Thyroid gland (tissue), 4 donors: ENCODE measurements around the gene TAS1R2. TPM values are rescaled to one million over a fixed set of nuclear protein-coding genes. Genes with fewer than 3 reads are reported as not detected.
"Not testable (repeated sequence)": the region's sequence is repeated elsewhere in the genome, so short reads cannot be mapped to it uniquely, and the experiment has no call there.

Experiments
- DNase-seq, 2 donors: peaks; one replicate each; pipeline ENCODE4 v3.0.0-alpha.2; 2019
- H3K27ac ChIP-seq, 3 donors: fragments of 200-600 bp; sonication (generic); 1 replicate in 2 of 3; 2 replicates in 1 of 3; pipeline ENCODE4 v1.5.1; 2016 to 2019; ENCODE audit warnings: mild to moderate bottlenecking in 1 of 3, moderate library complexity in 1 of 3
- H3K27me3 ChIP-seq: fragments of 200-600 bp; sonication (generic); one replicate; pipeline ENCODE4 v1.5.1; 2019
- H3K36me3 ChIP-seq, 2 donors: fragments of 200-600 bp; sonication (generic); one replicate each; pipeline ENCODE4 v1.5.1; 2016 to 2019
- H3K4me1 ChIP-seq, 2 donors: fragments of 200-600 bp; sonication (generic); one replicate each; pipeline ENCODE4 v1.5.1; 2017 to 2019
- H3K4me3 ChIP-seq, 3 donors: fragments of 200-600 bp; sonication (generic); replicated peaks in 1 of 3; 1 replicate in 2 of 3; 2 replicates in 1 of 3; pipeline ENCODE4 v1.5.1; 2016; ENCODE audit warnings: mild to moderate bottlenecking in 1 of 3
- H3K9me3 ChIP-seq: fragments of 200-600 bp; sonication (generic); one replicate; pipeline ENCODE4 v1.5.1; 2017
- POLR2A ChIP-seq, 2 donors: fragments of 450-650 bp; IDR thresholded peaks; one replicate each; pipeline ENCODE4 v1.6.1; 2017; ENCODE audit warnings: antibody characterized with exemption in 2 of 2, mild to moderate bottlenecking in 2 of 2, moderate library complexity in 1 of 2
- WGBS, 2 donors: methylation state at CpG; one replicate each; pipeline ENCODE4 v1.1.5; 2017; 5-methylcytosine and 5-hydroxymethylcytosine counted together
- intact Hi-C: fragments of 100-400 bp; cut with DNase I; formaldehyde crosslinking; loops from one replicate; pipeline ENCODE4 v1.15.1; 2023
- total RNA-seq, 4 donors: library from RNA; depleted of rRNA; stranded (reverse); fragments of >200 nt; gene quantifications; one replicate each; pipeline ENCODE4 v1.2.3, GENCODE V29; 2016
- TF ChIP-seq, protein P1 (sequence below), 6 experiments: fragments of 200-600 bp in 3 of 6; fragments of 450-650 bp in 3 of 6; sonication (generic) in 3 of 6; IDR thresholded peaks; one replicate each; pipeline ENCODE4 v1.5.1; 2016 to 2019; ENCODE audit warnings: antibody characterized with exemption in 6 of 6, mild to moderate bottlenecking in 2 of 6, inconsistent platforms in 1 of 6, moderate library complexity in 1 of 6

Gene TAS1R2
- total RNA-seq, 4 donors from 2014 or later: not detected

DNA sequence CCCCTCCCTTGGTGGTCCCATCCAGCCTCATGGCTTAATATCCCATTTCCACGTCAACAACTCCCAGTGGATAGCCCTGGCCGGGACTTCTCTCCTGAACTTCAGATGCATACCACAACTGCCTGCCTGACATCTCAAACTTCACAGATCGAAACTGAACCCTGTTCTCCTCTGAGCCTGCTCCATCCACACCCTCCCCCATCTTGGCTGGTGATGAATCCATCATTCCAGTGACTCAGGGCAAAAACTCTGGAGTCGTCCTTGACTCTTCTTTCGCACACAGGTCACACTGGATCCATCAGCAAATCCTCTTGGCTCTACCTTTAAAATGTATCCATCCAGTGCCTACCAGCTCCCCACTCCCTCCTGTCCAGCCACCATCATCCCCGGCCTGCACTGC is 3.9 kb downstream of the TAS1R2 start:
- WGBS, 2 donors: 81 to 85% methylated on average over 6 of the region's 6 CpGs
- H3K9me3 ChIP-seq: no peaks in the 10 kb centered on the region
- TF ChIP-seq POLR2A (IDR thresholded peaks at IDR 0.05): no peak
- TF ChIP-seq, protein P1, sequence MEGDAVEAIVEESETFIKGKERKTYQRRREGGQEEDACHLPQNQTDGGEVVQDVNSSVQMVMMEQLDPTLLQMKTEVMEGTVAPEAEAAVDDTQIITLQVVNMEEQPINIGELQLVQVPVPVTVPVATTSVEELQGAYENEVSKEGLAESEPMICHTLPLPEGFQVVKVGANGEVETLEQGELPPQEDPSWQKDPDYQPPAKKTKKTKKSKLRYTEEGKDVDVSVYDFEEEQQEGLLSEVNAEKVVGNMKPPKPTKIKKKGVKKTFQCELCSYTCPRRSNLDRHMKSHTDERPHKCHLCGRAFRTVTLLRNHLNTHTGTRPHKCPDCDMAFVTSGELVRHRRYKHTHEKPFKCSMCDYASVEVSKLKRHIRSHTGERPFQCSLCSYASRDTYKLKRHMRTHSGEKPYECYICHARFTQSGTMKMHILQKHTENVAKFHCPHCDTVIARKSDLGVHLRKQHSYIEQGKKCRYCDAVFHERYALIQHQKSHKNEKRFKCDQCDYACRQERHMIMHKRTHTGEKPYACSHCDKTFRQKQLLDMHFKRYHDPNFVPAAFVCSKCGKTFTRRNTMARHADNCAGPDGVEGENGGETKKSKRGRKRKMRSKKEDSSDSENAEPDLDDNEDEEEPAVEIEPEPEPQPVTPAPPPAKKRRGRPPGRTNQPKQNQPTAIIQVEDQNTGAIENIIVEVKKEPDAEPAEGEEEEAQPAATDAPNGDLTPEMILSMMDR (IDR thresholded peaks at IDR 0.05): no peak
- no peak overlapping the region for H3K27ac ChIP-seq
- H3K4me1 ChIP-seq: no peaks in the 10 kb centered on the region
- no peak for DNase-seq
- H3K4me3 ChIP-seq: no peak overlapping the region
- no peaks in the 10 kb centered on the region for H3K36me3 ChIP-seq
- intact Hi-C loops: no loop called here
- H3K27me3 ChIP-seq: no peaks in the 10 kb centered on the region

DNA sequence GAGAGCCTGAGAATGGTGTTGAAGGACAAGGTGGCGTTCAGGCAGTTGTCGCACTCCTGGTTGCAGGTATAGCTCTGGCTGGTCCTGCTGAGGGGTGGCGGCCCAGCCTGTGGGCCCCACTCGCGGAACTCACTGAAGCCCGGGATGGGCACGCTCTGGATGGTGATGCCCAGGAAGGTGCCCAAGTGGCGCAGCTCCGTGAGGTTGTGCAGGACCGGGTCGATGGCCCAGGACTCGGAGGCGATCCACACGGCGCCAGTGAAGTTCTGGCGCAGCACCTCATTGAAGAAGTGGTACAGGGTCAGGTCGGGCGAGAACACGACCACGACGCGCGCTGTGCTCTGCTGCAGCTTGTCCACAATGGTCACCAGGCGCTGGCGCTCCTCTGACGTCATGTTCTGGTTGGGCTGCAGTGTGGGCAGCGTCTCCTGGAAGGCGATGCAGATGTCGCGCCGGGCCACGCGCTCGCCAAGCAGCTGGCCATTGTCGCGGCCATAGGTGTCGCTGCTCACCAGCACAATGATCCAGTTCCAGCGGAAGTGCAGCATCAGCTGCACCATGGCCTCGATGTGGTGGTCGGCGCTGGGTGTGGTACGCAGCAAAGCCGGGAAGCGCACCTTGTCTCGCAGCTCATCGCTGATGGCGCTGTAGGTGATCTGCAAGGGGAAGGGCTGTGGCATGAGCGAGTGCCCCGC is 5.0 kb downstream of the TAS1R2 start:
- no peak for DNase-seq
- Histone ChIP-seq H3K4me1 (no peaks in the 10 kb centered on the region), H3K27ac (no peak overlapping the region), H3K27me3 (no peaks in the 10 kb centered on the region), H3K9me3 (no peaks in the 10 kb centered on the region), H3K4me3 (no peak overlapping the region), H3K36me3 (no peaks in the 10 kb centered on the region)
- WGBS, 2 donors: 87 to 90% methylated on average over 30 to 31 of the region's 49 CpGs
- intact Hi-C loops: no loop called here
- no peak for TF ChIP-seq POLR2A (IDR thresholded peaks at IDR 0.05)
- TF ChIP-seq, protein P1 (IDR thresholded peaks at IDR 0.05): no peak

DNA sequence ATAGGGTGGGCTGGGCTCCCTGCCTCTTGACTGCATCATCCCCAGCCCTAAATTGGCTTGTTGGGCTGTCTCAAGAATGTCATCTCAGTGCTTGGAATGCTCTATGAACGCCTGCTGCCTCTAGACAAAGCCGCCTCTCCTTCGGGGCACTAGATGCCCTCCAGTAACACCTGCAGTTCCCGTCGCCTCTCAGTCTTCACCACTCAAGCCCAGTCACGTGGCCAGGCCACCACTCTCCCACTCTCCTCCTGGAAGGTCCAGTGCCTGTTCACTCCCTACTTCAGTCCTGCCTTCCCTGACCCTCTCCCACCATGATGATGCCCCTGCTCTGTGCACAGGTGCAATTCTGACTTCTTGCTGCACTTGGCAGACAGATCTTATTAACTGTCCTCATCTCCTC is 7.0 kb downstream of the TAS1R2 start:
- peak; percentile 16 to 53 for DNase-seq
- Histone ChIP-seq H3K27me3 (no peaks in the 10 kb centered on the region), H3K4me1 (no peaks in the 10 kb centered on the region), H3K9me3 (no peaks in the 10 kb centered on the region), H3K4me3 (no peak overlapping the region), H3K27ac (no peak overlapping the region), H3K36me3 (no peaks in the 10 kb centered on the region)
- 25 to 33% methylated on average over 5 to 6 of the region's 6 CpGs for WGBS, 2 donors
- TF ChIP-seq POLR2A (IDR thresholded peaks at IDR 0.05): no peak
- TF ChIP-seq, protein P1 (IDR thresholded peaks at IDR 0.05): no peak
- intact Hi-C loops: no loop called here

DNA sequence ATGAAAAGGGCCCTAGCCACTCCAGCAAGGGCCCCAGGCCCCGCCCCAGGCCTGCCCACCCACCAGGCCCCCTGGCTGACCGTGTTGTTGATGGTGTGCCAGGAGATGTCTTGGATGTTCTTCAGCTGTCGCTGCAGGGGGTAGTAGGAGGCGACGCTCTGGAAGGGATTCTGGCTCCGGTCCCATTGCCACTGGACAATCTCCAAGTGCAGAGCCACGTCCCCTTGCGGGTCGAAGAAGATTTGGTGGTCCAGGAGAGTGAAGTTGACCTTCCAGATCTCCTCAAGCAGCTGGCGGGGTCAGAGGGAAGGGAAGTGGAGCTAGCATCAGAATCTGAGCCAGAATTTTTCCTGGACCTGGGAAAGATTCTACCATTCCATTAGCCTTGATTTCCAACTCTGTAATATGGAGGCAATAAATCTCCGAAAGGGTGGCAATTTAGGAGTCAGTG is 10.2 kb downstream of the TAS1R2 start:
- TF ChIP-seq, protein P1 (IDR thresholded peaks at IDR 0.05): no peak
- TF ChIP-seq POLR2A (IDR thresholded peaks at IDR 0.05): no peak
- DNase-seq: no peak
- no peaks in the 10 kb centered on the region for H3K9me3 ChIP-seq
- no peaks in the 10 kb centered on the region for H3K27me3 ChIP-seq
- WGBS, 2 donors: 50 to 63% methylated on average over 10 to 11 of the region's 11 CpGs
- H3K36me3 ChIP-seq: no peaks in the 10 kb centered on the region
- H3K4me1 ChIP-seq: no peaks in the 10 kb centered on the region
- intact Hi-C loops: no loop called here
- H3K27ac ChIP-seq: no peak overlapping the region
- H3K4me3 ChIP-seq: no peak overlapping the region

DNA sequence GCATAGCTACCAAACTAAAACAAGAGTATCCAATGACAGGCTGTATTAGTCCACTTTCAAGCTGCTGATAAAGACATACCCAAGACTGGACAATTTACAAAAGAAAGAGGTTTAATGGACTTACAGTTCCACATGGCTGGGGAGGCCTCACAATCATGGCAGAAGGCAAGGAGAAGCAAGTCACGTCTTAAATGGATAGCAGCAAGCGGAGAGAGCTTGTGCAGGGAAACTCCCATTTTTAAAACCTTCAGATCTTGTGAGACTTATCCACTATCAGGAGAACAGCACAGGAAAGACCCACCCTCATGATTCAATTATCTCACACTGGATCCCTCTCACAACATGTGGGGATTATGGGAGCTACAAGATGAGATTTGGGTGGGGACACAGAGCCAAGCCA is 11.7 kb downstream of the TAS1R2 start:
- H3K4me3 ChIP-seq, intact Hi-C loops, H3K9me3 ChIP-seq, H3K36me3 ChIP-seq, H3K27me3 ChIP-seq, H3K27ac ChIP-seq, DNase-seq, H3K4me1 ChIP-seq: not testable (repeated sequence)
- 89 to 97% methylated on average over 2 of the region's 2 CpGs for WGBS, 2 donors
